Central memory CD8-positive, alpha-beta T cell (primary cell): Measurements from ENCODE around the gene SLC19A3.

ENCODE experiments used
- ATAC-seq: fragments of 150-1000 bp; cut with Tn5 transposase; replicated peaks from 2 replicates; pipeline ENCODE4 v1.10.0; 2022; ENCODE audit warnings: mild to moderate bottlenecking, moderate FRiP score, moderate number of reproducible peaks; ENCODE audit not compliant: poor library complexity, severe bottlenecking; ENCODE audit errors: extremely low read depth
- DNase-seq, 2 donors: peaks; one replicate each; pipeline ENCODE4 v3.0.0; 2021; ENCODE audit warnings: low spot score in 2 of 2
- H3K27ac Mint-ChIP-seq: one replicate; pipeline ENCODE4 v1.8.0; 2022; ENCODE audit warnings: low read depth, mild to moderate bottlenecking, moderate library complexity, mixed read lengths
- H3K27me3 Mint-ChIP-seq: one replicate; pipeline ENCODE4 v1.8.0; 2022; ENCODE audit warnings: mixed read lengths
- H3K36me3 Mint-ChIP-seq: one replicate; pipeline ENCODE4 v1.8.0; 2022; ENCODE audit warnings: mild to moderate bottlenecking, moderate library complexity, mixed read lengths; ENCODE audit not compliant: insufficient read depth
- H3K4me1 Mint-ChIP-seq: one replicate; pipeline ENCODE4 v1.8.0; 2022; ENCODE audit warnings: mixed read lengths
- H3K4me3 Mint-ChIP-seq: one replicate; pipeline ENCODE4 v1.8.0; 2022; ENCODE audit warnings: mild to moderate bottlenecking, moderate library complexity, mixed read lengths
- H3K9me3 Mint-ChIP-seq: one replicate; pipeline ENCODE4 v1.8.0; 2022; ENCODE audit warnings: mixed read lengths

The SLC19A3 gene

DNA sequence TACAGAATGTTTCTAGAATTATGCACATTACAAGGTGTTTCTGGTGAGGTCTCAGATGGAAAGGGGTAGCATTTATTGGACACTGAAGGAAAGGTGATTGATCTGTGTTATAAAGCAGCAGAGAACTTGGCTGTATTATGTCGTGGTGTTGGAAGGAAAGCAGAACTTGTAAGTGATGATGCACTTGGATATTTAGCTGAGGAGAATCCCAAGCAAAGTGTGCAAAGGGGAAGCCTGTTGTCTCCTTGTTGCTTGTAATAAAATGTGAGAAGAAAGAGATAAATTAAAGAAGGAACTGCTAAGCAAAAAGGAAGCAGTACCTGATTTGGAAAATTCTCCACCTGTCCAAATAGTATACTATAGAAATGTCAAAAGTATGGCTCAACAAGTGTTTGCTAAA is 63.4 kb downstream of the SLC19A3 start:
- Mint-ChIP-seq H3K4me3 (no peak overlapping the region), H3K27ac (no peak overlapping the region)
- DNase-seq, result no peak

DNA sequence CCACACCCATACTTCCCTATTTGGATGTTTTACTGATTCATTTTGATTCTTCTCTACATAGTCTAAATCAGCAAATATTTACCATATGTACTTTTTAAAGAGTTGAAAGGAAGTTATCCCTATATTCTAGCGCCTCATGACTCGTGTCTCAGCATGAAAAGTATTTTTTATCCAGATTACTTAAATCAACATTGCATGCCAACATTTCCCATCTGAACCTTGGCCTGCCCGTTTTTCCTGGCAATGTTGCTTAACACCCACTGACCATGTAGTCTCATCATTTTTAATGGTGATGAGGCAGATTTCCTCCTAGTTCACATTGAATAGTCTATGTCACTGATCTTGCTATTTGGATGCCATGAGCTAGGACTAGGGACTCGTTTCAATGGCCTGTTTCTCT is 64.4 kb downstream of the SLC19A3 start:
- H3K27me3 Mint-ChIP-seq, result peaks cover 24% of the 10 kb centered on the region
- H3K4me1 Mint-ChIP-seq, result no peaks in the 10 kb centered on the region
- ATAC-seq (no peak), DNase-seq (no peak)
- H3K9me3 Mint-ChIP-seq, result no peaks in the 10 kb centered on the region
- no peak overlapping the region for H3K27ac Mint-ChIP-seq
- H3K36me3 Mint-ChIP-seq, result no peaks in the 10 kb centered on the region
- H3K4me3 Mint-ChIP-seq, result no peak overlapping the region

More for the DNA sequence above, 63.4 kb downstream of the SLC19A3 start:
- Mint-ChIP-seq H3K36me3 (no peaks in the 10 kb centered on the region), H3K9me3 (no peaks in the 10 kb centered on the region), H3K4me1 (no peaks in the 10 kb centered on the region), H3K27me3 (peaks cover 22% of the 10 kb centered on the region)
- no peak for ATAC-seq

DNA sequence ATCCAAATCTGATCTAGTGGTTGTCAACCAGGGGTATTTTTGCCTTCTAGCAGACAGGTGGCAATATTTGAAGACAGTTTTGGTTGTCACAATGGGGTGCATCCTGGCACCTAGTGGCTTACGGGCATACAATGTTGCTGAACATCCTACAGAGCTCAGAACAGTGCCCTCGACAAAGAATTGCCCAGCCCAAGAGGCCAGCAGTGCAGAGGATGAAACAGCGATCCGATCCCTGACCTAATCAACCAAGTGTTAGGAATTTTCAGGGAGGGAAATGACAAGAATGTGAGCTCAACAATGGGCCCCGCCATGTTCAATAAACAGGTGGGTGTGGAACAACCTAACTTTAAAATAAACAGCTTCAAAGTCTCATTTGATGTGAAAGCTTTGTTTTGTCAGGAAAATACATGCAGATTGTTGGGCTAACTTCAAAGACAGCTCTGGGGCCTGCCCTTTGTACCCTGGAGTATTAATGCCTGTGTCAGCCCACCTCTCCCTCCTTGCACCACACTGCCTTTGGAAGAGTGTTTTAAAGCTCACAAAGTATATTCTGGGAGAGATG is 73.8 kb downstream of the SLC19A3 start:
- H3K27me3 Mint-ChIP-seq, result peaks cover 24% of the 10 kb centered on the region
- H3K4me3 Mint-ChIP-seq, result no peak overlapping the region
- no peaks in the 10 kb centered on the region for H3K4me1 Mint-ChIP-seq
- H3K27ac Mint-ChIP-seq, result no peak overlapping the region
- ATAC-seq (no peak), DNase-seq (no peak)
- no peaks in the 10 kb centered on the region for H3K9me3 Mint-ChIP-seq
- H3K36me3 Mint-ChIP-seq, result no peaks in the 10 kb centered on the region

DNA sequence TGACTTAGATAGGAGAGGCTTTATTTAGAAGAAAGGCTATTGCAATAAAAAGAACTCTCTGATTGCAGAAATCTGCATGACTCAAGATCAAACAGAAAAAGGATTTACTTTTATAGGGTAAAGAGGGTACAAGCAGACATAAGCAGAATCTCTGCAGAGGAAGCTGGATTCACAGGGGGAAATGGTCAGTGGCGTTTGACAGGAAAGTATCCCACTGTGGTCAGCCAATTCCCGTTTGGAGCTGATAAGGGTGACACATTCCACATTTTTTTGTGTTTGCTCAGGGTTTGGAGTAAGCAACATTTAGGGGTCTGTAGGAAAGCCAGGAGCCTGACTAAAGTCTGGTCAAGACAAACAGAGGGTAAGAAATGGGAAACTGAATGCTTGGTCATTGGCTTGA is 75.2 kb downstream of the SLC19A3 start:
- ATAC-seq, result no peak
- no peaks in the 10 kb centered on the region for H3K9me3 Mint-ChIP-seq
- no peaks in the 10 kb centered on the region for H3K36me3 Mint-ChIP-seq
- H3K27ac Mint-ChIP-seq, result no peak overlapping the region
- H3K4me3 Mint-ChIP-seq, result no peak overlapping the region
- peaks cover 15% of the 10 kb centered on the region for H3K27me3 Mint-ChIP-seq
- H3K4me1 Mint-ChIP-seq, result no peaks in the 10 kb centered on the region
- DNase-seq, result no peak

DNA sequence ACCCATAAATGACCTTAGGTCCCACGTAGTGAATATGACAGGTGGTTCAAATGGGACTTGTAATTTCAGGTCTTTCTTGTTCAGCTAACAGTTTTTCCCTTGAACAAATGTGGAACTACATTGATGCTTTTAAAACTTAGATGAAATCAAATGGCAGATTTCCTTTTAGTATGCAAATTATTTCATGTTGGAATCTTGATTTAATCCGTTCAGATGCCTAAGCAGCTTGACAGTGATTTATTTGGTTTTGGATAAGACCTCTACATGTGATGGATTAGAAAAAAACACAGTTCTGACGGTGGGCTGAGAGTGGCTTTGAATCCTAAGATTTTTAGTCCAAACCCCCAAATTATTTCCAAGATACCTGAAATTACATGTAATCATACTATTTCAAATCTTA is 83.6 kb downstream of the SLC19A3 start:
- H3K4me1 Mint-ChIP-seq, result no peaks in the 10 kb centered on the region
- ATAC-seq (no peak), DNase-seq (no peak)
- no peaks in the 10 kb centered on the region for H3K36me3 Mint-ChIP-seq
- H3K27ac Mint-ChIP-seq, result no peak overlapping the region
- H3K27me3 Mint-ChIP-seq, result peaks cover 25% of the 10 kb centered on the region
- H3K4me3 Mint-ChIP-seq, result no peak overlapping the region
- no peaks in the 10 kb centered on the region for H3K9me3 Mint-ChIP-seq
